H1 (cell line): Measurements from ENCODE around the gene AGAP3. TPM values are rescaled to one million over a fixed set of nuclear protein-coding genes. Genes with fewer than 3 reads are reported as not detected.

Experiments used
- CTCF ChIA-PET: fragments of 300-600 bp; sonication (Branson Sonifier 250); formaldehyde crosslinking; loops from one replicate; lab custom pipeline; 2021; ENCODE audit not compliant: partially characterized antibody; lab: Charles Lee
- POLR2A ChIA-PET: fragments of 300-600 bp; sonication (Branson Sonifier 250); formaldehyde crosslinking; loops from one replicate; lab custom pipeline; 2021; ENCODE audit warnings: inconsistent platforms; ENCODE audit not compliant: partially characterized antibody; lab: Charles Lee
- DNase-seq, 2 experiments: peaks; one replicate each; pipeline versions ENCODE4 v3.0.0 to v3.0.0-alpha.2; 2010 to 2022; ENCODE audit warnings: low spot score in 2 of 2, low read depth in 1 of 2, mixed read lengths in 1 of 2
- FAIRE-seq: peaks from 2 replicates; lab custom pipeline; 2011; peaks lifted over from hg19 to GRCh38; lab: Jason Lieb, UNC
- H2AFZ ChIP-seq: 2 replicates; pipeline ENCODE4 v1.8.1; 2012; ENCODE audit warnings: low read length, inconsistent platforms
- H2AK5ac ChIP-seq: 2 replicates; pipeline ENCODE4 v1.6.1; 2013; ENCODE audit warnings: low read depth, low read length
- H2BK120ac ChIP-seq: replicated peaks from 2 replicates; pipeline ENCODE3; 2013; ENCODE audit warnings: low read depth, low read length, inconsistent platforms
- H2BK12ac ChIP-seq: 2 replicates; pipeline ENCODE4 v1.6.1; 2013; ENCODE audit warnings: low read depth, low read length
- H2BK15ac ChIP-seq: 2 replicates; pipeline ENCODE4 v1.6.1; 2013; ENCODE audit warnings: low read length
- H2BK20ac ChIP-seq: 2 replicates; pipeline ENCODE4 v1.6.1; 2013; ENCODE audit warnings: low read length
- H2BK5ac ChIP-seq: 2 replicates; pipeline ENCODE4 v1.6.1; 2013; ENCODE audit warnings: low read depth, low read length
- H3K14ac ChIP-seq: 2 replicates; pipeline ENCODE4 v1.6.1; 2013; ENCODE audit warnings: inconsistent platforms; ENCODE audit not compliant: insufficient read length
- H3K18ac ChIP-seq: 2 replicates; pipeline ENCODE4 v1.6.1; 2013; ENCODE audit warnings: low read length; ENCODE audit errors: extremely low read depth
- H3K23ac ChIP-seq: 2 replicates; pipeline ENCODE4 v1.6.1; 2013; ENCODE audit warnings: inconsistent platforms; ENCODE audit not compliant: insufficient read length
- H3K23me2 ChIP-seq: 2 replicates; pipeline ENCODE4 v1.6.1; 2013; ENCODE audit warnings: low read depth, low read length
- H3K27ac ChIP-seq: 2 replicates; pipeline ENCODE4 v1.6.1; 2011; ENCODE audit warnings: low read depth, low read length, inconsistent platforms
- H3K27me3 ChIP-seq, 4 experiments: replicated peaks in 1 of 4; 1 replicate in 1 of 4; 2 replicates in 3 of 4; pipeline versions ENCODE4 v1.6.1 to v1.8.1; 2011 to 2013; ENCODE audit warnings: low read length in 3 of 4, mild to moderate bottlenecking in 3 of 4, inconsistent platforms in 2 of 4, mixed read lengths in 2 of 4, moderate library complexity in 1 of 4; ENCODE audit not compliant: control insufficient read depth in 3 of 4, insufficient read depth in 3 of 4; ENCODE audit errors: extremely low read depth in 1 of 4
- H3K36me3 ChIP-seq, 4 experiments: 2 replicates each; pipeline versions ENCODE4 v1.6.1 to v1.8.1; 2011 to 2013; ENCODE audit warnings: mild to moderate bottlenecking in 4 of 4, low read length in 3 of 4, moderate library complexity in 2 of 4, control low read depth in 1 of 4, inconsistent platforms in 1 of 4; ENCODE audit not compliant: insufficient read depth in 4 of 4, control insufficient read depth in 2 of 4
- H3K4ac ChIP-seq: replicated peaks from 2 replicates; pipeline ENCODE3; 2013; ENCODE audit warnings: low read length, low read depth, mixed read lengths, inconsistent platforms; ENCODE audit not compliant: insufficient read length
- H3K4me1 ChIP-seq, 4 experiments: replicated peaks in 1 of 4; 1 replicate in 1 of 4; 2 replicates in 3 of 4; pipeline versions ENCODE4 v1.6.1 to v1.8.1; 2011 to 2013; ENCODE audit warnings: low read length in 3 of 4, inconsistent platforms in 2 of 4, mixed read lengths in 1 of 4; ENCODE audit not compliant: insufficient read depth in 4 of 4, control insufficient read depth in 3 of 4
- H3K4me2 ChIP-seq, 2 experiments: 2 replicates each; pipeline versions ENCODE4 v1.6.1 to v1.8.1; 2011 to 2013; ENCODE audit warnings: low read depth in 2 of 2, low read length in 2 of 2, control low read depth in 1 of 2, inconsistent platforms in 1 of 2, mild to moderate bottlenecking in 1 of 2; ENCODE audit not compliant: insufficient read depth in 1 of 2
- H3K4me3 ChIP-seq, 4 experiments: fragments of 200-600, 300-600 bp in 1 of 4; sonication (generic), shearing (Covaris generic), sonication (Bioruptor Twin) in 1 of 4; 2 replicates each; pipeline versions ENCODE4 v1.5.1 to v1.8.1; 2011 to 2016; ENCODE audit warnings: low read length in 4 of 4, low read depth in 3 of 4, control low read depth in 2 of 4, inconsistent platforms in 2 of 4, mild to moderate bottlenecking in 2 of 4, mixed read lengths in 1 of 4, moderate library complexity in 1 of 4; ENCODE audit not compliant: insufficient read depth in 2 of 4; ENCODE audit errors: extremely low read depth in 1 of 4
- H3K56ac ChIP-seq: replicated peaks from 2 replicates; pipeline ENCODE3; 2013; ENCODE audit warnings: low read depth, mild to moderate bottlenecking, mixed read lengths, low read length, inconsistent platforms; ENCODE audit not compliant: insufficient read length
- H3K79me1 ChIP-seq: 2 replicates; pipeline ENCODE4 v1.6.1; 2013; ENCODE audit warnings: low read depth, low read length, control low read depth
- H3K79me2 ChIP-seq, 2 experiments: 2 replicates each; pipeline versions ENCODE4 v1.6.1 to v1.8.1; 2012 to 2013; ENCODE audit warnings: low read length in 2 of 2, mild to moderate bottlenecking in 2 of 2, inconsistent platforms in 1 of 2; ENCODE audit not compliant: insufficient read depth in 2 of 2, control insufficient read depth in 1 of 2
- H3K9ac ChIP-seq, 4 experiments: replicated peaks in 1 of 4; 1 replicate in 1 of 4; 2 replicates in 3 of 4; pipeline versions ENCODE4 v1.6.1 to v1.8.1; 2011 to 2013; ENCODE audit warnings: low read depth in 3 of 4, low read length in 3 of 4, control low read depth in 2 of 4, mild to moderate bottlenecking in 2 of 4, moderate library complexity in 2 of 4, inconsistent platforms in 1 of 4; ENCODE audit errors: extremely low read depth in 1 of 4
- H3K9me3 ChIP-seq, 2 experiments: 2 replicates each; pipeline versions ENCODE4 v1.6.1 to v1.8.1; 2012 to 2013; ENCODE audit warnings: mild to moderate bottlenecking in 2 of 2, moderate library complexity in 2 of 2, control low read depth in 1 of 2, inconsistent platforms in 1 of 2, low read depth in 1 of 2, low read length in 1 of 2, mixed read lengths in 1 of 2; ENCODE audit not compliant: insufficient read depth in 2 of 2
- H4K20me1 ChIP-seq, 2 experiments: replicated peaks in 1 of 2; 2 replicates each; pipeline versions ENCODE3 to v1.8.1; 2011 to 2013; ENCODE audit warnings: inconsistent platforms in 2 of 2, low read length in 2 of 2, mild to moderate bottlenecking in 1 of 2; ENCODE audit not compliant: insufficient read depth in 2 of 2, control insufficient read depth in 1 of 2
- H4K5ac ChIP-seq: 2 replicates; pipeline ENCODE4 v1.6.1; 2013; ENCODE audit warnings: low read length, low read depth, mixed read lengths, inconsistent platforms; ENCODE audit not compliant: insufficient read length
- H4K8ac ChIP-seq: 2 replicates; pipeline ENCODE4 v1.8.0; 2013; ENCODE audit warnings: mild to moderate bottlenecking, moderate library complexity, low read length, inconsistent platforms; ENCODE audit not compliant: insufficient read depth; ENCODE audit errors: extremely low read depth
- H4K91ac ChIP-seq: replicated peaks from 2 replicates; pipeline ENCODE3; 2013; ENCODE audit warnings: low read length, mixed read lengths, inconsistent platforms; ENCODE audit not compliant: insufficient read length
- ASH2L ChIP-seq: fragments of 200-600, 300-600 bp; sonication (generic); IDR thresholded peaks from one replicate; pipeline ENCODE4 v1.7.1; 2017; ENCODE audit warnings: low read length
- BRCA1 ChIP-seq: IDR thresholded peaks from 2 replicates; pipeline ENCODE4 v1.6.1; 2012; ENCODE audit warnings: low read depth, low read length, improper control_type of control experiment
- CHD1 ChIP-seq: IDR thresholded peaks from 2 replicates; pipeline ENCODE4 v1.6.1; 2012; ENCODE audit warnings: low read depth, low read length, improper control_type of control experiment
- CHD2 ChIP-seq: IDR thresholded peaks from 2 replicates; pipeline ENCODE4 v1.6.1; 2012; ENCODE audit warnings: low read length, improper control_type of control experiment
- EP300 ChIP-seq, 2 experiments: IDR thresholded peaks; 1 replicate in 1 of 2; 2 replicates in 1 of 2; pipeline ENCODE4 v1.6.1; 2011 to 2012; ENCODE audit warnings: low read depth in 2 of 2, low read length in 2 of 2, mild to moderate bottlenecking in 2 of 2, borderline replicate concordance in 1 of 2, inconsistent platforms in 1 of 2, moderate library complexity in 1 of 2
- FOSL1 ChIP-seq: IDR thresholded peaks from 2 replicates; pipeline ENCODE4 v1.6.1; 2011; ENCODE audit warnings: mild to moderate bottlenecking, low read depth, low read length, moderate library complexity; ENCODE audit not compliant: insufficient read depth
- GABPA ChIP-seq: IDR thresholded peaks from 2 replicates; pipeline ENCODE4 v1.6.1; 2011; ENCODE audit warnings: mild to moderate bottlenecking, low read length, moderate library complexity, borderline replicate concordance; ENCODE audit not compliant: insufficient read depth
- KDM4A ChIP-seq: IDR thresholded peaks from one replicate; pipeline ENCODE4 v1.7.1; 2012; ENCODE audit warnings: low read depth, mild to moderate bottlenecking, moderate library complexity, low read length, inconsistent platforms; ENCODE audit not compliant: severe bottlenecking
- PHF8 ChIP-seq: fragments of 200-600 bp; sonication (generic); conservative IDR thresholded peaks from 2 replicates; pipeline ENCODE4 v1.7.1; 2012; ENCODE audit warnings: low read depth, mild to moderate bottlenecking, inconsistent platforms, low read length, moderate library complexity
- SUZ12 ChIP-seq: fragments of 200-600 bp; sonication (generic); IDR thresholded peaks from 2 replicates; pipeline ENCODE4 v1.6.1; 2012; ENCODE audit warnings: mild to moderate bottlenecking, inconsistent platforms, low read length, moderate library complexity, mixed read lengths
- TCF12 ChIP-seq: IDR thresholded peaks from 2 replicates; pipeline ENCODE4 v1.6.1; 2011; ENCODE audit warnings: low read depth, mild to moderate bottlenecking, low read length
- WGBS, 2 experiments: shearing (Covaris generic) in 1 of 2; methylation state at CpG; one replicate each; pipeline versions ENCODE4 v1.1.6 to v1.1.7; 2013 to 2015; ENCODE audit warnings: low lambda C conversion rate in 2 of 2, mixed read lengths in 2 of 2, inconsistent platforms in 1 of 2, low coverage in 1 of 2, missing lambda C conversion rate in 1 of 2; ENCODE audit not compliant: insufficient replicate concordance in 2 of 2, insufficient coverage in 1 of 2, insufficient read length in 1 of 2; ENCODE audit errors: extremely low coverage in 1 of 2, missing lambda C conversion rate in 1 of 2; 5-methylcytosine and 5-hydroxymethylcytosine counted together
- polyA plus RNA-seq, 7 experiments: library from polyadenylated mRNA; depleted of rRNA in 3 of 7; stranded (reverse) in 5 of 7; unstranded in 2 of 7; fragments of >200 nt in 5 of 7; fragments of 200-250 nt in 2 of 7; gene quantifications; 1 replicate in 5 of 7; 2 replicates in 1 of 7; 4 replicates in 1 of 7; pipeline versions ENCODE4 v1.2.1 to v1.2.3, GENCODE V29; 2011 to 2013; ENCODE audit warnings: missing spikeins in 2 of 7, mixed read lengths in 2 of 7
- total RNA-seq: library from RNA; stranded (reverse); fragmentation: NEBNext Ultra II Directional; extraction: Animal tissue kit (Norgen Biotek cat#: 25700); gene quantifications from 2 replicates; pipeline ENCODE4 v1.2.1, GENCODE V29; 2021
- TF ChIP-seq, protein P1 (sequence below): IDR thresholded peaks from 2 replicates; pipeline ENCODE4 v1.6.1; 2012; ENCODE audit warnings: inconsistent platforms
- TF ChIP-seq, protein P2 (sequence below): IDR thresholded peaks from 2 replicates; pipeline ENCODE4 v1.6.1; 2012; ENCODE audit warnings: inconsistent platforms

The AGAP3 gene
- total and polyA plus RNA-seq, 2 of the 8 experiments (the other 6 are each of a cell fraction or from before 2014, with no cell fraction given): 66.4 to 120 TPM

GRCh38 chr7:151091988-151092387 is 5.7 kb downstream of the AGAP3 start:
- H4K8ac ChIP-seq: no peak overlapping the region
- H2BK20ac ChIP-seq: no peak overlapping the region
- ChIA-PET CTCF (interaction anchor here (0.6 to 15.1 kb wide), 14 partner anchors 15 to 183 kb away, joined by 3 to 448 read pairs (median 4); no protein-coding TSS in a partner anchor), POLR2A (no interaction called here)
- no peak overlapping the region for H4K91ac ChIP-seq
- H3K9ac ChIP-seq: no peak overlapping the region
- no peaks in the 10 kb centered on the region for H3K36me3 ChIP-seq
- DNase-seq: no peak
- H2BK12ac ChIP-seq: no peak overlapping the region
- WGBS, 2 experiments: 94% methylated on average over 14 of the region's 14 CpGs; no CpG with 5 or more reads in 1 of the 2 experiments
- no peak for FAIRE-seq
- no peaks in the 10 kb centered on the region for H3K9me3 ChIP-seq
- H3K56ac ChIP-seq: no peak overlapping the region
- no peak overlapping the region for H3K4me3 ChIP-seq
- H3K18ac ChIP-seq: no peak overlapping the region
- H3K4ac ChIP-seq: no peak overlapping the region
- H3K4me2 ChIP-seq: no peak overlapping the region
- peaks cover 3 to 30% (median 20%) of the 10 kb centered on the region in 4 experiments for H3K4me1 ChIP-seq
- H3K27me3 ChIP-seq: peaks cover 0 to 20% (median 8%) of the 10 kb centered on the region in 4 experiments; a peak in 6 of 7 replicates
- no peak overlapping the region for H2BK120ac ChIP-seq
- H2BK5ac ChIP-seq: 0 out of 2 replicates have a peak overlapping the region, but pooled peaks have one; percentile 8
- no peak overlapping the region for H2BK15ac ChIP-seq
- peaks cover 18% of the 10 kb centered on the region; the same call in 1 of the 2 replicates for H3K79me1 ChIP-seq
- no peak overlapping the region for H2AFZ ChIP-seq
- H4K20me1 ChIP-seq: peaks cover 48 to 65% of the 10 kb centered on the region in 2 experiments
- no peak overlapping the region for H2AK5ac ChIP-seq
- H3K27ac ChIP-seq: no peak overlapping the region
- peaks cover 11 to 82% of the 10 kb centered on the region in 2 experiments; a peak in 3 of 4 replicates for H3K79me2 ChIP-seq
- H3K23ac ChIP-seq: no peak overlapping the region
- peaks cover 9% of the 10 kb centered on the region; the same call in 1 of the 2 replicates for H3K23me2 ChIP-seq
- H3K14ac ChIP-seq: no peak overlapping the region
- H4K5ac ChIP-seq: no peak overlapping the region
- TF ChIP-seq PHF8: no peak
- TF ChIP-seq, protein P1, sequence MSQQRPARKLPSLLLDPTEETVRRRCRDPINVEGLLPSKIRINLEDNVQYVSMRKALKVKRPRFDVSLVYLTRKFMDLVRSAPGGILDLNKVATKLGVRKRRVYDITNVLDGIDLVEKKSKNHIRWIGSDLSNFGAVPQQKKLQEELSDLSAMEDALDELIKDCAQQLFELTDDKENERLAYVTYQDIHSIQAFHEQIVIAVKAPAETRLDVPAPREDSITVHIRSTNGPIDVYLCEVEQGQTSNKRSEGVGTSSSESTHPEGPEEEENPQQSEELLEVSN: no peak
- TF ChIP-seq GABPA: no peak
- TF ChIP-seq CHD1: no peak
- TF ChIP-seq FOSL1: no peak
- no peak for TF ChIP-seq ASH2L
- TF ChIP-seq CHD2: no peak
- TF ChIP-seq BRCA1: no peak
- TF ChIP-seq KDM4A: no peak
- TF ChIP-seq, protein P2, sequence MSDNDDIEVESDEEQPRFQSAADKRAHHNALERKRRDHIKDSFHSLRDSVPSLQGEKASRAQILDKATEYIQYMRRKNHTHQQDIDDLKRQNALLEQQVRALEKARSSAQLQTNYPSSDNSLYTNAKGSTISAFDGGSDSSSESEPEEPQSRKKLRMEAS: no peak
- no peak for TF ChIP-seq TCF12
- TF ChIP-seq SUZ12: no peak
- no peak for TF ChIP-seq EP300 (IDR thresholded peaks at IDR 0.05; ENCODE audit: borderline replicate concordance in 1 of 2, low read depth in 2 of 2, low read length in 2 of 2)
